SK-N-SH (cell line): Measurements from ENCODE around the gene RSPO4. TPM values are rescaled to one million over a fixed set of nuclear protein-coding genes. Genes with fewer than 3 reads are reported as not detected.

Source experiments
- CTCF ChIA-PET: fragments of 300-600, 350-600 bp; formaldehyde crosslinking; extraction: SDS; loops from one replicate; lab custom pipeline; 2021; lab: Yijun Ruan, JAX
- POLR2A ChIA-PET: fragments of 350-600 bp; sonication (Branson Sonifier 250); formaldehyde crosslinking; extraction: SDS; loops from one replicate; lab custom pipeline; 2020; ENCODE audit warnings: antibody characterized with exemption, inconsistent platforms; lab: Yijun Ruan, JAX
- DNase-seq: peaks from one replicate; pipeline ENCODE4 v3.0.0; 2012
- H2AFZ ChIP-seq: fragments of 200-600 bp; sonication (generic); 2 replicates; pipeline ENCODE4 v1.8.1; 2016; ENCODE audit warnings: antibody characterized with exemption, mild to moderate bottlenecking, low read depth
- H3F3A ChIP-seq: fragments of 200-600 bp; sonication (generic); replicated peaks from 2 replicates; pipeline ENCODE3; 2016; ENCODE audit warnings: antibody characterized with exemption, mild to moderate bottlenecking; ENCODE audit not compliant: insufficient read depth
- H3K27ac ChIP-seq, 2 experiments: fragments of 200-500 bp in 1 of 2; fragments of 200-600 bp in 1 of 2; sonication (Bioruptor generic) in 1 of 2; sonication (generic), shearing (Covaris generic) in 1 of 2; 2 replicates each; pipeline versions ENCODE4 v1.5.1 to v1.6.1; 2014 to 2016; ENCODE audit warnings: low read depth in 2 of 2, inconsistent platforms in 1 of 2, low read length in 1 of 2, mild to moderate bottlenecking in 1 of 2, mixed read lengths in 1 of 2
- H3K27me3 ChIP-seq: fragments of 200-600 bp; sonication (generic), shearing (Covaris generic); 2 replicates; pipeline ENCODE4 v1.6.1; 2016; ENCODE audit warnings: mixed run types; ENCODE audit not compliant: insufficient read depth
- H3K36me3 ChIP-seq, 2 experiments: fragments of 200-500 bp in 1 of 2; fragments of 200-600 bp in 1 of 2; sonication (Bioruptor generic) in 1 of 2; sonication (generic) in 1 of 2; replicated peaks in 1 of 2; 2 replicates each; pipeline versions ENCODE3 to v1.5.1; 2014 to 2016; ENCODE audit warnings: low read length in 1 of 2, mild to moderate bottlenecking in 1 of 2; ENCODE audit not compliant: insufficient read depth in 2 of 2, control insufficient read depth in 1 of 2
- H3K4me1 ChIP-seq, 2 experiments: fragments of 200-500 bp in 1 of 2; fragments of 200-600 bp in 1 of 2; sonication (Bioruptor generic) in 1 of 2; sonication (generic), shearing (Covaris generic) in 1 of 2; 2 replicates each; pipeline versions ENCODE4 v1.5.1 to v1.6.1; 2014 to 2016; ENCODE audit warnings: low read depth in 1 of 2, low read length in 1 of 2, mixed run types in 1 of 2; ENCODE audit not compliant: insufficient read depth in 2 of 2, control insufficient read depth in 1 of 2
- H3K4me2 ChIP-seq: fragments of 200-600 bp; sonication (generic), shearing (Covaris generic); 2 replicates; pipeline ENCODE4 v1.6.1; 2017; ENCODE audit warnings: mixed run types
- H3K4me3 ChIP-seq, 2 experiments: fragments of 200-500 bp in 1 of 2; fragments of 200-600 bp in 1 of 2; sonication (Bioruptor generic) in 1 of 2; sonication (generic), shearing (Covaris generic) in 1 of 2; 2 replicates each; pipeline versions ENCODE4 v1.5.1 to v1.8.1; 2014 to 2016; ENCODE audit warnings: low read depth in 2 of 2, inconsistent platforms in 1 of 2, low read length in 1 of 2, mild to moderate bottlenecking in 1 of 2, mixed read lengths in 1 of 2, moderate library complexity in 1 of 2
- H3K79me2 ChIP-seq: fragments of 200-600 bp; sonication (generic); 2 replicates; pipeline ENCODE4 v1.8.1; 2017; ENCODE audit warnings: mild to moderate bottlenecking; ENCODE audit not compliant: insufficient read depth
- H3K9ac ChIP-seq: fragments of 200-600 bp; sonication (generic); 2 replicates; pipeline ENCODE4 v1.6.1; 2017; ENCODE audit warnings: mixed run types
- H3K9me2 ChIP-seq: fragments of 200-600 bp; sonication (generic); 2 replicates; pipeline ENCODE4 v1.6.1; 2017; ENCODE audit warnings: mixed run types
- H3K9me3 ChIP-seq: fragments of 200-600 bp; sonication (generic); 2 replicates; pipeline ENCODE4 v1.6.1; 2017; ENCODE audit warnings: mixed run types, mild to moderate bottlenecking, moderate library complexity
- H4K20me1 ChIP-seq: fragments of 200-600 bp; sonication (generic); 2 replicates; pipeline ENCODE4 v1.6.1; 2017; ENCODE audit warnings: mild to moderate bottlenecking, mixed run types; ENCODE audit not compliant: insufficient read depth
- EP300 ChIP-seq, 2 experiments: IDR thresholded peaks; 2 replicates each; pipeline versions ENCODE4 v1.4.0 to v1.6.1; 2012; ENCODE audit warnings: borderline replicate concordance in 1 of 2, low read depth in 1 of 2, low read length in 1 of 2
- FOXJ3 ChIP-seq: sonication (generic); formaldehyde crosslinking; IDR thresholded peaks from 2 replicates; pipeline ENCODE4 v1.5.1; 2020; ENCODE audit warnings: mild to moderate bottlenecking, missing genetic modification reagents
- GATA2 ChIP-seq: sonication (generic); formaldehyde crosslinking; IDR thresholded peaks from 2 replicates; pipeline ENCODE4 v1.5.0; 2020; ENCODE audit warnings: mild to moderate bottlenecking, missing genetic modification reagents
- JUND ChIP-seq: IDR thresholded peaks from 2 replicates; pipeline ENCODE4 v1.4.0; 2012
- POLR2AphosphoS5 ChIP-seq: IDR thresholded peaks from 2 replicates; pipeline ENCODE4 v1.6.1; 2012; ENCODE audit warnings: low read depth, low read length
- RFX5 ChIP-seq: IDR thresholded peaks from 2 replicates; pipeline ENCODE4 v1.6.1; 2012; ENCODE audit warnings: mild to moderate bottlenecking, improper control_type of control experiment, low read length
- TAF1 ChIP-seq: IDR thresholded peaks from 2 replicates; pipeline ENCODE4 v1.6.1; 2012; ENCODE audit warnings: low read depth, mild to moderate bottlenecking, low read length, moderate library complexity, borderline replicate concordance
- TCF12 ChIP-seq: IDR thresholded peaks from 2 replicates; pipeline ENCODE4 v1.4.0; 2012
- WGBS: methylation state at CpG from one replicate; pipeline ENCODE4 v1.1.6; 2017; ENCODE audit warnings: low lambda C conversion rate; 5-methylcytosine and 5-hydroxymethylcytosine counted together
- polyA plus RNA-seq, 3 experiments: library from polyadenylated mRNA; depleted of rRNA; stranded (reverse); fragments of >200 nt; gene quantifications; 2 replicates each; pipeline ENCODE4 v1.2.3, GENCODE V29; 2012
- TF ChIP-seq, protein P1 (sequence below): IDR thresholded peaks from 2 replicates; pipeline ENCODE4 v1.6.1; 2012; ENCODE audit warnings: mild to moderate bottlenecking, low read depth, low read length, moderate library complexity
- TF ChIP-seq, protein P2 (sequence below): fragments of 150-350 bp; IDR thresholded peaks from 2 replicates; pipeline ENCODE4 v1.6.1; 2016; ENCODE audit warnings: mild to moderate bottlenecking, low read depth, low read length
- TF ChIP-seq, protein P3 (sequence below): IDR thresholded peaks from 2 replicates; pipeline ENCODE4 v1.4.0; 2012; ENCODE audit warnings: low read depth, borderline replicate concordance
- TF ChIP-seq, protein P4 (sequence below): IDR thresholded peaks from 2 replicates; pipeline ENCODE4 v1.4.0; 2012; ENCODE audit warnings: low read depth, borderline replicate concordance

Gene RSPO4
- polyA plus RNA-seq, 1 of the 3 experiments (the other 2 are of a cell fraction), result not detected

DNA sequence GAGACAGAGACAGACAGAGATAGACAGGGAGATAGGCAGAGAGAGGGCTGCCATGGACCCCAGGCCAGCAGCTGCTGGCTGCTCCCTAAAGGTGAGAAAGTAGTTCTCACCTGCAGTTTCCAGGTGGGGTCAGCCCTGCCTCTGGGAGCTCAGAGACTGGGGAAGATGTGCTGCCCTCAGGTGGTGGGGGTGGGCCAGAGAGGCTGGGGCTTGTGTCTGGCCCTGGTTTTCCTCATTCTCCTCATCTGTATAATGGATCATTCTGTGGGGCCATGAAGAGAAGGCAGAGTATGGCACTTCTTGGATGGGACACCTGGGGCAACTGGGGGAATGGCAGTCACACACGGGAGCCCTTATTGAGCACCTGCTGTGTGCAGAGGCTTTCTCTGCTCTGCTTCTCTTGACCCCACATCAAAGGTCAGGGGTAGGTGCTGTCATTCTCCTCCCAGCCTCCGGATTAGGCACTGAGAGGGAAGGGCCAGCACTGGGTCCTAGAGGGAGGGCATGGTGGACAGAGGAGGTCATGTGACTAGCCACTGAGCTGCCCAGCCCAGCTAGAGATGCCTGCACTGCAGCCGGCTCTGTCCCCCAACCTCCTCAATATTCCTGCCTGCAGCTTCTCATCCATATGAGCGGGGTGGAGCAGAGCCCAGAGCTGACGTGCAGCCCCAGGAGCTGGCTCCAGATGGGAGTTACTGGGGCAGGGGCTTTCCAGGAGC lies 90.1 kb downstream of the RSPO4 start:
- Histone ChIP-seq H3F3A (no peaks in the 10 kb centered on the region), H3K4me1 (peaks cover 0 to 2% of the 10 kb centered on the region in 2 experiments; a peak in 1 of 4 replicates), H3K9me2 (no peaks in the 10 kb centered on the region), H3K9ac (no peak overlapping the region), H3K36me3 (no peaks in the 10 kb centered on the region), H4K20me1 (no peaks in the 10 kb centered on the region), H3K4me2 (no peak overlapping the region), H3K27me3 (peaks cover 6% of the 10 kb centered on the region; the same call in 1 of the 2 replicates), H3K79me2 (no peaks in the 10 kb centered on the region)
- no peak for DNase-seq
- WGBS, result 32% methylated on average over 5 of the region's 5 CpGs
- TF ChIP-seq FOXJ3 (CRISPR knock-in tag), result no peak
- TF ChIP-seq EP300 (IDR thresholded peaks at IDR 0.05; ENCODE audit: borderline replicate concordance in 1 of 2, low read depth in 1 of 2, low read length in 1 of 2), result no peak
- TF ChIP-seq, protein P1, sequence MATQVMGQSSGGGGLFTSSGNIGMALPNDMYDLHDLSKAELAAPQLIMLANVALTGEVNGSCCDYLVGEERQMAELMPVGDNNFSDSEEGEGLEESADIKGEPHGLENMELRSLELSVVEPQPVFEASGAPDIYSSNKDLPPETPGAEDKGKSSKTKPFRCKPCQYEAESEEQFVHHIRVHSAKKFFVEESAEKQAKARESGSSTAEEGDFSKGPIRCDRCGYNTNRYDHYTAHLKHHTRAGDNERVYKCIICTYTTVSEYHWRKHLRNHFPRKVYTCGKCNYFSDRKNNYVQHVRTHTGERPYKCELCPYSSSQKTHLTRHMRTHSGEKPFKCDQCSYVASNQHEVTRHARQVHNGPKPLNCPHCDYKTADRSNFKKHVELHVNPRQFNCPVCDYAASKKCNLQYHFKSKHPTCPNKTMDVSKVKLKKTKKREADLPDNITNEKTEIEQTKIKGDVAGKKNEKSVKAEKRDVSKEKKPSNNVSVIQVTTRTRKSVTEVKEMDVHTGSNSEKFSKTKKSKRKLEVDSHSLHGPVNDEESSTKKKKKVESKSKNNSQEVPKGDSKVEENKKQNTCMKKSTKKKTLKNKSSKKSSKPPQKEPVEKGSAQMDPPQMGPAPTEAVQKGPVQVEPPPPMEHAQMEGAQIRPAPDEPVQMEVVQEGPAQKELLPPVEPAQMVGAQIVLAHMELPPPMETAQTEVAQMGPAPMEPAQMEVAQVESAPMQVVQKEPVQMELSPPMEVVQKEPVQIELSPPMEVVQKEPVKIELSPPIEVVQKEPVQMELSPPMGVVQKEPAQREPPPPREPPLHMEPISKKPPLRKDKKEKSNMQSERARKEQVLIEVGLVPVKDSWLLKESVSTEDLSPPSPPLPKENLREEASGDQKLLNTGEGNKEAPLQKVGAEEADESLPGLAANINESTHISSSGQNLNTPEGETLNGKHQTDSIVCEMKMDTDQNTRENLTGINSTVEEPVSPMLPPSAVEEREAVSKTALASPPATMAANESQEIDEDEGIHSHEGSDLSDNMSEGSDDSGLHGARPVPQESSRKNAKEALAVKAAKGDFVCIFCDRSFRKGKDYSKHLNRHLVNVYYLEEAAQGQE, result no peak
- TF ChIP-seq, protein P2, sequence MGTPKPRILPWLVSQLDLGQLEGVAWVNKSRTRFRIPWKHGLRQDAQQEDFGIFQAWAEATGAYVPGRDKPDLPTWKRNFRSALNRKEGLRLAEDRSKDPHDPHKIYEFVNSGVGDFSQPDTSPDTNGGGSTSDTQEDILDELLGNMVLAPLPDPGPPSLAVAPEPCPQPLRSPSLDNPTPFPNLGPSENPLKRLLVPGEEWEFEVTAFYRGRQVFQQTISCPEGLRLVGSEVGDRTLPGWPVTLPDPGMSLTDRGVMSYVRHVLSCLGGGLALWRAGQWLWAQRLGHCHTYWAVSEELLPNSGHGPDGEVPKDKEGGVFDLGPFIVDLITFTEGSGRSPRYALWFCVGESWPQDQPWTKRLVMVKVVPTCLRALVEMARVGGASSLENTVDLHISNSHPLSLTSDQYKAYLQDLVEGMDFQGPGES, result no peak
- TF ChIP-seq, all 33 proteins: peak for 0
- Histone ChIP-seq H3K4me3 (no peak overlapping the region), H2AFZ (no peak overlapping the region), H3K9me3 (no peaks in the 10 kb centered on the region), H3K27ac (no peak overlapping the region)
- ChIA-PET CTCF (interaction anchor here (1.1 kb wide), 1 partner anchor 9 kb away, joined by 3 read pairs; no protein-coding TSS in a partner anchor), POLR2A (no interaction called here)

DNA sequence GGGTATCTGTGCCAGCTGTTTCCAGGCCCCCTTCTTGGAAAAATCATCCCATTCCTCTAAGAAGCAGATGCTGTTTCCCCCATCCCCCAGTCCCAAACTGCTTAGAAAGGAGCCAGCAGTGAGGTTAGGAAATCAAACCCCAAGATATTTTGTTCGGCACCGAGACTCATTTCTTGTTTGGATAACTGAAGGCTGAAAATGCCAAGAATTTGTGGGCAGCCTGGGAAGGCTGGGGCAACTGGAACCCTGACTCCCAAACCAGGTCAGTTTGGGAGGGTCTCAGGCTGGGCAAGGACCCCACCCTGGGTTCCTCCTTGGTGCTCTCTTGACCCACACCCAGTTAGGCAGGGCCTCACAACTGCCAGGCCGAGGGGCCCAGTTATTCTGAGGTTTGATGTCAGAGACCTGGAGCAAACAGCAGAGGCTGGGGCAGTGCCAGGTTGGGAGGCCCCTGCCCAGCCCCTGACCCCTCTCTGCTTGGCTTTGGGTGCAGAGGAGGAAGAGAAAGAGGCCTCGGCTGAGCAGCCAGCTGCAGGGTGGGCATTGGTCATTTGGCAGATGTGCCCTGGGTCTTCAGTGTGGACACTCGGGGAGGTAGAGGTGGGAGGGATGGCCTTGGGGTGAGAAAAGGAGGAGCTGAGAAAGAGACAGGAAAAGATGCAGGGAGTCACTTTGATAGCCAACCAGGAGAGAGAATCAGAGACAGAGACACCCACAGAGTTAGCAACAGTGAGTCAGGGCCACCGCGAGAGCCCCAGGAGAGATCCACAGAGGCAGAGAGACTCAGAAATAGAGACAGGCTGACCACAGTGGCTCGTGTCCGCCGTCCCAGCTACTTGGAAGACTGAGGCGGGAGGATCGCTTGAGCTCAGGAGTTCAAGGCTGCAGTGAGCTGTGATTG lies 91.0 kb downstream of the RSPO4 start:
- ChIA-PET POLR2A (interaction anchor here (0.7 kb wide), 1 partner anchor 8 kb away, joined by 3 read pairs; no protein-coding TSS in a partner anchor), CTCF (interaction anchor here (1.1 kb wide), 1 partner anchor 10 kb away, joined by 3 read pairs; no protein-coding TSS in a partner anchor)
- no peak for DNase-seq
- Histone ChIP-seq H3K9ac (no peak overlapping the region), H3F3A (no peaks in the 10 kb centered on the region), H3K79me2 (no peaks in the 10 kb centered on the region), H3K36me3 (no peaks in the 10 kb centered on the region), H2AFZ (no peak overlapping the region), H4K20me1 (no peaks in the 10 kb centered on the region), H3K9me3 (no peaks in the 10 kb centered on the region), H3K27me3 (peaks cover 6% of the 10 kb centered on the region; the same call in 1 of the 2 replicates), H3K4me2 (no peak overlapping the region), H3K4me3 (no peak overlapping the region), H3K4me1 (peaks cover 0 to 2% of the 10 kb centered on the region in 2 experiments; a peak in 1 of 4 replicates), H3K9me2 (no peaks in the 10 kb centered on the region), H3K27ac (no peak overlapping the region)
- 52% methylated on average over 12 of the region's 12 CpGs for WGBS
- no peak for TF ChIP-seq POLR2AphosphoS5
- TF ChIP-seq, protein P3, sequence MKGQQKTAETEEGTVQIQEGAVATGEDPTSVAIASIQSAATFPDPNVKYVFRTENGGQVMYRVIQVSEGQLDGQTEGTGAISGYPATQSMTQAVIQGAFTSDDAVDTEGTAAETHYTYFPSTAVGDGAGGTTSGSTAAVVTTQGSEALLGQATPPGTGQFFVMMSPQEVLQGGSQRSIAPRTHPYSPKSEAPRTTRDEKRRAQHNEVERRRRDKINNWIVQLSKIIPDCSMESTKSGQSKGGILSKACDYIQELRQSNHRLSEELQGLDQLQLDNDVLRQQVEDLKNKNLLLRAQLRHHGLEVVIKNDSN, result no peak
- TF ChIP-seq TAF1, result no peak
- TF ChIP-seq, protein P4, sequence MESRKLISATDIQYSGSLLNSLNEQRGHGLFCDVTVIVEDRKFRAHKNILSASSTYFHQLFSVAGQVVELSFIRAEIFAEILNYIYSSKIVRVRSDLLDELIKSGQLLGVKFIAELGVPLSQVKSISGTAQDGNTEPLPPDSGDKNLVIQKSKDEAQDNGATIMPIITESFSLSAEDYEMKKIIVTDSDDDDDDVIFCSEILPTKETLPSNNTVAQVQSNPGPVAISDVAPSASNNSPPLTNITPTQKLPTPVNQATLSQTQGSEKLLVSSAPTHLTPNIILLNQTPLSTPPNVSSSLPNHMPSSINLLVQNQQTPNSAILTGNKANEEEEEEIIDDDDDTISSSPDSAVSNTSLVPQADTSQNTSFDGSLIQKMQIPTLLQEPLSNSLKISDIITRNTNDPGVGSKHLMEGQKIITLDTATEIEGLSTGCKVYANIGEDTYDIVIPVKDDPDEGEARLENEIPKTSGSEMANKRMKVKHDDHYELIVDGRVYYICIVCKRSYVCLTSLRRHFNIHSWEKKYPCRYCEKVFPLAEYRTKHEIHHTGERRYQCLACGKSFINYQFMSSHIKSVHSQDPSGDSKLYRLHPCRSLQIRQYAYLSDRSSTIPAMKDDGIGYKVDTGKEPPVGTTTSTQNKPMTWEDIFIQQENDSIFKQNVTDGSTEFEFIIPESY, result no peak
- no peak for TF ChIP-seq GATA2
- no peak for TF ChIP-seq TCF12
- TF ChIP-seq RFX5, result no peak
- TF ChIP-seq FOXJ3 (CRISPR knock-in tag), result no peak
- TF ChIP-seq EP300 (IDR thresholded peaks at IDR 0.05; ENCODE audit: borderline replicate concordance in 1 of 2, low read depth in 1 of 2, low read length in 1 of 2), result no peak
- TF ChIP-seq JUND, result no peak
